ENCODE measurements around the gene BACH2. TPM values are rescaled to one million over a fixed set of nuclear protein-coding genes. Genes with fewer than 3 reads are reported as not detected.
A peak's percentile ranks its signal among the peaks of the same experiment; 100 is the strongest.

Gene BACH2
- total RNA-seq, 2 experiments from 2014 or later, result 60.7 to 66.9 TPM

DNA sequence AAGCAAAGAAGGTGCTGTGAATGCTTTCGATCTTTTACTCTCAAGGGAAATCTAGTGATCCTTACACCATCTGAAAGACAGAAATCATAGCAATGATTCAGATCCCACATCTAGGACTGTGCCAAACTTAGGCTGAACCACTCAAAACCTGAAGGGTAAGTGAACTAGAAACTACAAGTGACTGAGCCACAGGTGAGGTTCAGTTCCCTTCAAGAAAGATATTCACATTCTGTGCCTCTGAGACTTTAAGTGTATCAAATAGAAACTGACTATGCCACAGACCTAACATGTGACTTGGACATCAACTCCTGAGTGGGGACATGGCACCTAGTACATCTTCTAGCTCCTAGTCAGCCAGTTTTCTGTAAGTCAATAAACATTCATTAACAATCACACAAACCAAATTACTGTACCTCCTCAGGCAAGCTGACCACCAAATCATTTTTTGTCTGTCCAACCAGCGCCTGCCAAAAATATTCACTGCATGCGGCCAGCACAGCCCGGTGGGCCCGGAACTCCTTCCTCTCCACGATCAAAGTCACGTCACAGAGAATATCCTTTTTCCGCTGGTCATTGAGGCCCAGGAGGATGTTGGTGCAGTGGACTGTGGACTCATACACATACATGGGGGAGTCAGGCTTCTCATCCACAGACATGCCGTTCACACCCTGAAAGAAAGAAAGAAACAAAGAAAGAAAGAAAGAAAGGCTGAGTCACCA lies 288.3 kb downstream of the BACH2 start:
- CTCF ChIA-PET, result interaction anchor here (0.6 to 1.5 kb wide), 4 partner anchors 21 to 112 kb away, joined by 3 to 4 read pairs (median 4); no protein-coding TSS in a partner anchor
- intact Hi-C loops (cut with micrococcal nuclease), result no loop called here
- no peak overlapping the region for H3K4me3 Mint-ChIP-seq
- peaks cover 56% of the 10 kb centered on the region for H3K4me1 Mint-ChIP-seq (ENCODE audit: low read depth)
- DNase-seq, result peak; percentile 46
- H3K27ac Mint-ChIP-seq, result peak overlapping the region; percentile 82
- POLR2A ChIA-PET, result interaction anchor here (0.8 to 1.6 kb wide), 6 partner anchors 11 to 70 kb away, joined by 3 to 5 read pairs (median 3); no protein-coding TSS in a partner anchor
- ATAC-seq, result peak; percentile 71
- H3K27me3 Mint-ChIP-seq, result no peaks in the 10 kb centered on the region
- TF ChIP-seq CTCF (IDR thresholded peaks at IDR 0.05), result no peak
- H3K36me3 Mint-ChIP-seq (ENCODE audit: low read depth), result peaks cover 46% of the 10 kb centered on the region
- H3K9me3 Mint-ChIP-seq, result no peaks in the 10 kb centered on the region

- peaks cover 41% of the 10 kb centered on the region for H3K4me1 Mint-ChIP-seq (ENCODE audit: low read depth)
- H3K4me3 Mint-ChIP-seq, result no peak overlapping the region
- H3K27ac Mint-ChIP-seq, result peak overlapping the region; percentile 75
- H3K9me3 Mint-ChIP-seq, result no peaks in the 10 kb centered on the region
- POLR2A ChIA-PET, result interaction anchor here (0.6 to 1.0 kb wide), 2 partner anchors 49 to 71 kb away, joined by 3 read pairs; no protein-coding TSS in a partner anchor
- CTCF ChIA-PET, result no interaction called here
- no peak for TF ChIP-seq CTCF (IDR thresholded peaks at IDR 0.05)
- peaks cover 30% of the 10 kb centered on the region for H3K36me3 Mint-ChIP-seq (ENCODE audit: low read depth)
- DNase-seq (no peak), ATAC-seq (no peak)
- H3K27me3 Mint-ChIP-seq, result no peaks in the 10 kb centered on the region
- intact Hi-C loops (cut with micrococcal nuclease), result no loop called here
Observed at GRCh38 chr6:90005048-90005827, 291.4 kb downstream of the BACH2 start.

DNA sequence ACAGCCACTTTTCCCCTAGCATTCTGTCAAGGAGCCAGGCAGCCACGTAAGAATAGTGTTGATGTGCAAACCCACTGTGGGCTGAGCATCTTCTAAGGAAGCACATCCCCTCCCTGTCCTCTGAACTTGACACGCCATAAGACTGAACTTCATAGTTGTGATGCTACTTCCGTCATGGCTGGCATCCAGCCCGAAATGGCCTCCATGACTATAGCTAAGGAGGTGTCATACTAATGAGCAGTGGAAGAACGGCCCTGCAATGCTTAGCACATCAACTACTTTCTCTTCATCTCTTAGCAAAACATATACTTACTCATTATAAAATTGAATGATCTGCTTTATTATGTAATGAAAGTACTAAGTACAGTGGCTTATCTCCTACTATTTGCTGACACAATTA lies 292.1 kb downstream of the BACH2 start:
- ChIA-PET CTCF (no interaction called here), POLR2A (no interaction called here)
- no peaks in the 10 kb centered on the region for H3K9me3 Mint-ChIP-seq
- no peak for ATAC-seq
- intact Hi-C loops (cut with micrococcal nuclease), result no loop called here
- peak; percentile 36 for DNase-seq
- no peaks in the 10 kb centered on the region for H3K27me3 Mint-ChIP-seq
- no peak overlapping the region for H3K27ac Mint-ChIP-seq
- no peak overlapping the region for H3K4me3 Mint-ChIP-seq
- TF ChIP-seq CTCF (IDR thresholded peaks at IDR 0.05), result no peak
- peaks cover 30% of the 10 kb centered on the region for H3K36me3 Mint-ChIP-seq (ENCODE audit: low read depth)
- peaks cover 37% of the 10 kb centered on the region for H3K4me1 Mint-ChIP-seq (ENCODE audit: low read depth)

DNA sequence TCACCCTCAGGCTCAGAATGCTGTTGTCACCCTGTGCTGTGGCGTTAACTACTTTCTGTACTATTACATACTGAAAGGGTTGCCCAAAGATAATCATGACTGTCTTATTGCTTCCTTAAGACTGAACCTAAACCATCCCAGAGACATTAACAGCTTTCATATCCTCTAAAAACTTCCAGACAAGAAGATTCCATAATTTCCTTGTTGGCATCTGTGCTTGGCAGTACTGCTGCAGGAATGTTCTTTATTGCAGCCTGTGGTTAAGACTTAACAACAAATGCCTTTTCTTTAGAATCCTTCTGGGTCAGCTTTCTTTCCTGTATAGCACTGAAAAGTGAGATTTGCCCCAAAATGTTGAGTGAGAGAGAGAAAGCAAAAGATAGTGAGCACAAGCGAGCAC lies 292.7 kb downstream of the BACH2 start:
- CTCF ChIA-PET, result no interaction called here
- H3K9me3 Mint-ChIP-seq, result no peaks in the 10 kb centered on the region
- peaks cover 29% of the 10 kb centered on the region for H3K36me3 Mint-ChIP-seq (ENCODE audit: low read depth)
- no peak for ATAC-seq
- no peak for TF ChIP-seq CTCF (IDR thresholded peaks at IDR 0.05)
- H3K4me1 Mint-ChIP-seq (ENCODE audit: low read depth), result peaks cover 35% of the 10 kb centered on the region
- intact Hi-C loops (cut with micrococcal nuclease), result no loop called here
- DNase-seq, result no peak
- H3K4me3 Mint-ChIP-seq, result no peak overlapping the region
- POLR2A ChIA-PET, result no interaction called here
- H3K27ac Mint-ChIP-seq, result peak overlapping the region; percentile 46
- H3K27me3 Mint-ChIP-seq, result no peaks in the 10 kb centered on the region
